Measurements from ENCODE around the gene SNX11.
"Not testable (repeated sequence)": the region's sequence is repeated elsewhere in the genome, so short reads cannot be mapped to it uniquely, and the experiment has no call there.

The SNX11 gene, protein sequence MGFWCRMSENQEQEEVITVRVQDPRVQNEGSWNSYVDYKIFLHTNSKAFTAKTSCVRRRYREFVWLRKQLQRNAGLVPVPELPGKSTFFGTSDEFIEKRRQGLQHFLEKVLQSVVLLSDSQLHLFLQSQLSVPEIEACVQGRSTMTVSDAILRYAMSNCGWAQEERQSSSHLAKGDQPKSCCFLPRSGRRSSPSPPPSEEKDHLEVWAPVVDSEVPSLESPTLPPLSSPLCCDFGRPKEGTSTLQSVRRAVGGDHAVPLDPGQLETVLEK

DNA sequence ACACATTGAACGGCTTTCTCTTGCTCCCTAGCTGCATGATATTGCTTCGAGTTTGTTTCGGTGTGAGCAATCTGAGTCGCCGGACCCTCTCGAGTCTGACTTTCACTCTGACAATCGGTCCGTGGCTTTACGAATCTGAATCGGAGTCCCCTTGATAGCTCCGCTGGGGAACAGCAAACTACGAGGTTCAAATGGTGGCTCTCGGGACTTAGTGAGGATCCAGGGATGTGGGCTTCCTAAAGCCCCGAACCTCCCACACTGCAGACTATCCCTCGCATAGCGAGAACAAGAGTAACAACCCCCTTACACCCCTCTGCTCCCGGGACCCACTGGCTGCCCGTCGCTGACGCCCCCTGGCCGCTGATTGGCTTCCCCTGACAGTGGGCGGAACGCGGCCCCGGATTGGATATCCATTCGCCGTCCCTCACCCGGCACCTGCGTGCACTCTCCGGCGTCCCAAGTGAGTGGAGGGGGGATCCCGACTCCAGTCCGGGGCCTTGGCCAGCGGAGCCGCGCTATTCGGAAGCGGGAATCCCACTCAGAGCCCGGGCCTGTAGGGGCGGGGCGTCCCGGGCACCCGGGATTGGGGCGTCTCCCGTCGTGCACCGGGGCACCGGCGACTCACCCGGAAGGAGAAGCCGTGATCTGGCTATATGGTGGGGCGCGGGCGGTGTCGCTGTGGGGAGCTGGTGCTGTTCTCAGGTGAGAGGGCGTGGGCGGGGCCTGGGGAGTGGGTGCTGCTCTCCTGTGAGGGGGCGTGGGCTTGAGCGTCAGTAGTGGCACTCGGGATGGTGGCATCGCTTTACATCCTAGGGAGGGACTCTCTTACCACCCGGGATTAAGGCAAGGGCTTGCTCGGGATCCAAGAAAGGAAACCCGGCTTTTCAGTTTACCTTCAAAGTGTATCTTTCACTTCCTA lies at the start of gene SNX11:
SNX11 (plus strand) TSS at position 630 of the 919 bp plus-strand sequence. CDS start 4,278 bp downstream, outside the sequence.
- peak; percentile 90 to 98 (median 95) for DNase-seq

DNA sequence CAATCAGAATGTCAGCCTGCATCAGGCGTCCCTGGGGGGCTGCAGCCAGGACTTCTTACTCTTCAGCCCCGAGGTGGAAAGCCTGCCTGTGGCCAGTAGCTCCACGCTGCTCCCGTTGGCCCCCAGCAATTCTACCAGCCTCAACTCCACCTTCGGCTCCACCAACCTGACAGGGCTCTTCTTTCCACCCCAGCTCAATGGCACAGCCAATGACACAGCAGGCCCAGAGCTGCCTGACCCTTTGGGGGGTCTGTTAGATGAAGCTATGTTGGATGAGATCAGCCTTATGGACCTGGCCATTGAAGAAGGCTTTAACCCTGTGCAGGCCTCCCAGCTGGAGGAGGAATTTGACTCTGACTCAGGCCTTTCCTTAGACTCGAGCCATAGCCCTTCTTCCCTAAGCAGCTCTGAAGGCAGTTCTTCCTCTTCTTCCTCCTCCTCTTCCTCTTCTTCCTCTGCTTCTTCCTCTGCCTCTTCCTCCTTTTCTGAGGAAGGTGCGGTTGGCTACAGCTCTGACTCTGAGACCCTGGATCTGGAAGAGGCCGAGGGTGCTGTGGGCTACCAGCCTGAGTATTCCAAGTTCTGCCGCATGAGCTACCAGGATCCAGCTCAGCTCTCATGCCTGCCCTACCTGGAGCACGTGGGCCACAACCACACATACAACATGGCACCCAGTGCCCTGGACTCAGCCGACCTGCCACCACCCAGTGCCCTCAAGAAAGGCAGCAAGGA lies 49.0 kb upstream of the SNX11 start:
- DNase-seq, result no peak

DNA sequence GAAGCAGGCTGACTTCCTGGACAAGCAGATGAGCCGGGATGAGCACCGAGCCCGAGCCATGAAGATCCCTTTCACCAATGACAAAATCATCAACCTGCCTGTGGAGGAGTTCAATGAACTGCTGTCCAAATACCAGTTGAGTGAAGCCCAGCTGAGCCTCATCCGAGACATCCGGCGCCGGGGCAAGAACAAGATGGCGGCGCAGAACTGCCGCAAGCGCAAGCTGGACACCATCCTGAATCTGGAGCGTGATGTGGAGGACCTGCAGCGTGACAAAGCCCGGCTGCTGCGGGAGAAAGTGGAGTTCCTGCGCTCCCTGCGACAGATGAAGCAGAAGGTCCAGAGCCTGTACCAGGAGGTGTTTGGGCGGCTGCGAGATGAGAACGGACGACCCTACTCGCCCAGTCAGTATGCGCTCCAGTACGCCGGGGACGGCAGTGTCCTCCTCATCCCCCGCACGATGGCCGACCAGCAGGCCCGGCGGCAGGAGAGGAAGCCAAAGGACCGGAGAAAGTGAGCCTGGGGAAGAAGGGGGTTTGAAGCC lies 48.4 kb upstream of the SNX11 start:
- no peak for DNase-seq

DNA sequence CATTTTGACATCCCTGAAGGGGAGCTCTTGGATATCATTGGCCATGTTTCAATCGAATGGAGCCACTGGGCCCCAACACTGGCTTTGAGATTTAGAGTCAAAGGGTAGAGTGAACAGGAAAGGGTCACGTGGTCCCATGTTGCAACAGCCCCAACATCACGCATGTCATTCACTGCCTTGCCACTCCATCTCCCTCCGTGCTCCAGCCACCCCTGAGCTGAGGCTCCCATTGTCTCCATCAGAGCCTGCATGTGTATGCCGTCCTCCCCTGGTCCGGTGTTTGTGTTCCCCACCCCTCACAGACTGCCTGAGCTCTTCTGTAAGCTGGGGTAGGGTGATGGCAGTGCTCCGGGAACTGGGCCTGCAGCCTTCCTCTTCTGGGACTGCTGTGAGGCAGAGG lies 47.3 kb upstream of the SNX11 start:
- no peak for DNase-seq

DNA sequence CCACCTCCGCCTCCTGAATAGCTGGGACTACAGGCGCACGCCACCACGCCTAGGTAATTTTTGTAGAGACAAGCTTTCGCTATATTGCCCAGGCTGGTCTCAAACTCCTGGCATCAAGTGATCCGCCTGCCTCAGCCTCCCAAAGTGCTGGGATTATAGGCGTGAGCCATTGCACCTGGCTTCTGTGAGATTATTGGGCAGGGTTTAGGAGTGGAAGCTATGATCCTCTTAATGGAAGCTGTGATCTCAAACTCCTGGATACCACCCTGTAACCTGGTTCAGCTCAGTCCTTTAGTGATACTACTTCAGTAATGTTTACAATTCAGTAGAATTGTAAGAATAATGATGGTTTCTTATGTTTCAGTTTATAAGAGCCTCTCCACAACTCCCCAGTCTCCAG lies 45.3 kb upstream of the SNX11 start:
- DNase-seq, result no peak

DNA sequence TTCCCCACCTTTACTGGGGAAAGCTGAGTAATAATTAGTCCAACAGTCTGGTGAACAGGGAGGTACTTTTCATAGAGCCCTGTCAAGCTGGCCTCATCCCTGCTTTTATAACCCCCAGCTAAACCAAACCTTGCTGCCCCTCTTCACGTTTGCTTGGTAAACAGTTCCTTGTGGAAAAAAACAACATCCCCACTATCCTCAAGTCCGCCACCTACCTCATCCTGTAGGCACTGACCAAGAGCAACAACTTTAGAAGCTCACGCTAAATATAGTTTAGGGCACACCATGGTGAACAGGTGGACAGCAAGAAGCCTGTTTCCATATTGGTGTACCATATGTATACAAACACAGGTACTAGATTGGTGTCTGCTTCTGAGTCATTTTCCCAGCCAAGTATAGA lies 42.9 kb upstream of the SNX11 start:
- no peak for DNase-seq

DNA sequence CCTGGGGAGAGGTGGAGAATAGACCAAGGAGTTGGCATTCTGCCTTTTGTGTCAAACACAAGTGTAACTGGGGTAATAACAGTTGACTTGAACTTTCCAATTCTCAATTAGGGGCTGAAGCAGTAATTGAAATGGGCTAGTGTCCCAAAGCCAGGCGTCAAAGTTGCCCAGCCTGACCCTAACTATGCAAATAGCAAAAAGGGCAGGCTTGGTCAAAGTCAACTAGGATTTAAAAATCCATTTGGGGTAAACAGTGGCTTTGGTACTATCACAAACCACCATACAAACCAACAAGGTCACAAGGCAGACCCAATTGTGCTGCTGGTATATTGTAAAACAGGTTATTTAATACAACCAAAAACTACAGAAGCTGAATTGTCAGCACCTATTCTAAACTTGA lies 41.4 kb upstream of the SNX11 start:
- no peak for DNase-seq

DNA sequence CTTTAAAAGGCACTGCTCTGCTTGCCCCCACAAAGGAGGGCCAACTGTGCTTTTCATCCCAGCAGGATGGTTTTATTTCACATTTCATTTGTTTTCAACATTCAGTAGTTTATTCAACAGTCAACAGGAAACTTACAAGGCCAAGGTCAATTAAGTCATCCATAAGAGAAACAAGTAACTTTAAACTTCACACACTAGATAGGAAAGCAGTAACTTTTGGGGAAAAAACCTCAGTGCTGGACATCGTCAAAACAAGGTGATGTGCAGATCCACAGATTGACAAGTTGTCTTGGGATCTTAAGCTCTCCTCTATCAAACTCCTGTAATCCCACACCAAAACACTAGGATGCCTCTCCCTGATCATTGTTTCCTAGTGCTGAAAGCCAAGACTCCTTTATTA lies 40.9 kb upstream of the SNX11 start:
- DNase-seq, result no peak

DNA sequence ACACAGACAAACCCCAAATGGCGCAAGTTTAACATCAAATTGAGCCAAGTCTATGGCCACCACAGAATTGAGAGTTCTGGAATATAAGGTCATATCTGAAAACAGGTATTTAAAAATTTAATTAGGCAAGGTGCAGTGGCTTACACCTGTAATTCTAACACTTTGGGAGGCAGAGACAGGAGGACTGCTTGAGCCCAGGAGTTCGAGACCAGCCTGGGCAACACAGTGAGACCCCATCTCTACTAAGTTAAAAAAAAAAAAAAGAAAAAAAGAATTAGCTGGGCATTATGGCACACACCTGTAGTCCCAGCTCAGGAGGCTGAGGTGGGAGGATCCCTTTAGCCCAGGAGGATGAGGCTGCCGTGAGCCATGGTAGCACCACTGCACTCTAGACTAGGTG lies 40.3 kb upstream of the SNX11 start:
- no peak for DNase-seq

DNA sequence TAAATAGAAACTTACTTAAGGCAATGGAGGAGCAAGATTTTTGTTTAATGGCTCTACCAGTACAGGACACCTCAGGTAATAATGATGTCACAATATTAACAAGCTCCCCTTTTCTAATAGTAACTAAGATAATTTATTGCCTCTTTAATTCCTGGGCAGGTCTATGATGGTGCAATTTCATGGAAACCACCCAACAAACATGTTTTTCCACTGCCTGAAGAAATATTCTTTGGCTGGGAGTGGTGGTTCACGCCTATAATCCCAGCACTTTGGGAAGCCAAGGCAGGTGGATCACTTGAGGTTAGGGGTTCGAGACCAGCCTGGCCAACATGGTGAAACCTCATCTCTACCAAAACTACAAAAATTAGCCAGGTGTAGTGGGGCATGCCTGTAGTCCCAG lies 39.8 kb upstream of the SNX11 start:
- not testable (repeated sequence) for DNase-seq

DNA sequence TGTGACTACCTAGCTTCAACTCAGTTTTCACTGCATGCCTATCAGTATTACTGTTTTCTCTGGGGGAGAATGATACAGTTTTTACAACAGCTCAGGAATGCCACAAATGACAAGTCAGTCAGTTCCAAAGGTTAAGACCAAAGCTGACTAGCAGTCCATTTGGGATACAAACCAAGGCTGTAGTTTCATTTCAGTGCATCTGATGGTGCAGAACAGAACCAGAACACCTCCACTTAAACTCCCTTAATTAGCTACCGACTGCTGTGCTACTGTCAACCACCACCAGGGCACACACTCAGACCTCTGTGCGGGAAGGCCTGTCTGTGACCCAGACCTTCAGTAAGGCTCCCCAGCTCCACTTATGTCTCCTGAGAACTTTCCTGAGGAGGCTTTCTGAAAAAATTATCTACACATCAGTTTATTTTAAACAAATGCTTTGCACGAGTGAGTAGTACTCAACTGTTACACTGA lies 39.0 kb upstream of the SNX11 start:
- DNase-seq, result peak in 1 of 3 experiments; percentile 8

DNA sequence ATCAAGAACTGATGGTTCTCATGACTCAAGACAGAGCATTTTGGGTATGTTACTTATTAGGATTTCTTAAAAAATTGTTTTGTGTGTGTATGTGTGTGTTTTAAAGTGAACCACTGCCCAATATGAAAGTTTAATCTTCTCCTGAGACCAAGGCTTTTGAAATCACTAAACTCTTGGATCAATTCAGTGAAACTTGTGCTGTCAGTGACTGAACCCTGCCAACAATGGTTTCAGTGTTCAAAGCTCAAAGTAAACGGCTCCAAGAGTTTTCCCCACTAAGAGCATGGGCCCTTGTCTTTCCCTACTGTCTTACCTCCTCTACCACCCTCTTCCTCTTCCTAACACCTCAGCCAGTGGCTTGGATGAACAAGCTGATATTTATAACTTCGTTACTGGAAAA lies 37.4 kb upstream of the SNX11 start:
- no peak for DNase-seq

DNA sequence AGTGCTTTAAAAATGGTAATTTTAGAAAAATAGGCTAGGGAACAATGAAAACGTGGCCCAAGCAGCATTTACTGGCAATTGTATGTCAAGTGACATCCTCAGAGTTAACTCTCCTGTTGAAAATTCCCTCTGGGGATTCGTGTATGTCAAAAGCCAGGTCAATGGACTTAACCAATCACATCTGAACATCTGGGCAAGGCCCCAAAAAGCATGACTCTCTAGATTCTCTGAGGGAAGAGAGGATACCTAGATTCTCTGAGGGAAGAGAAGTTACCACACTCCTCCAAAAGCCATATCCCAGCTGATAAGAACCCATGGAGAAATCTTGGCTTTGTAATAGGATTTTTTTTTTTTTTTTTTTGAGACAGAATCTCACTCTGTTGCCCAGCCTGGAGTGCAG lies 35.9 kb upstream of the SNX11 start:
- no peak for DNase-seq

DNA sequence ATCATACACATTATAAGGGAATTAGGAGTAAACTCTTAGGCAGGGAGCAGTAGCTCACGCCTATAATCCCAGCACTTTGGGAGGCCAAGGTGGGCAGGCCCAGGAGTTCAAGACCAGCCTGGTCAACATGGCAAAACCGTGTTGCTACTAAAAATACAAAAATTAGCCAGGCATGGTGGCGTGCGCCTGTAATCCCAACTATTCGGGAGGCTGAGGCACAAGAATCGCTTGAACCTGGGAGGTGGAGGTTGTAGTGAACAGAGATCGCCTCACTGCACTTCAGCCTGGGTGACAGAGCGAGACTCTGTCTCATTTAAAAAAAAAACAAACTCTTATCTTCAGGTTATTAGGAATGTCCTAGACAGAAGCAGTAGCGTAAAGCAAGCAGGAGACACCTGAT lies 34.8 kb upstream of the SNX11 start:
- DNase-seq, result not testable (repeated sequence)

DNA sequence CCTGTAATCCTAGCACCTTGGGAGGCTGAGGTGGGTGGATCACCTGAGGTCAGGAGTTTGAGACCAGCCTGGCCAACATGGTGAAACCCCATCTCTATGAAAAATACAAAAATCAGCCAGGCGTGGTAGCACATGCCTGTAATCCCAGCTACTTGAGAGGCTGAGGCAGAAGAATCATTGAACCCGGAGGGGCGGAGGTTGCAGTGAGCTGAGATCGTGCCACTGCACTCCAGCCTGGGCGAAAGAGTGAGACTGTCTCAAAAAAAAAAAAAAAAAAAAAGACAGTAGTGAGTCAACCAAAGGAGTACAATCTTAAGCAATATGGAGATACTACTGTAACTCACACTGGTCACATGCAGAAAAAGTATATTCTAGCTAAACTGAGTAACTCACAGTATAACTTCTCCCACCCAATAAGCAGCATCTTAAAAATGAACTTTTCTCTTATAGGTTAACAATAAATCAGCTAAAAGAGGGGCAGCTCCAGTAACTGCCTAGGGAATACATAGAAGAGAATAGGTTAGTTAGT lies 33.9 kb upstream of the SNX11 start:
- DNase-seq, result not testable (repeated sequence)

DNA sequence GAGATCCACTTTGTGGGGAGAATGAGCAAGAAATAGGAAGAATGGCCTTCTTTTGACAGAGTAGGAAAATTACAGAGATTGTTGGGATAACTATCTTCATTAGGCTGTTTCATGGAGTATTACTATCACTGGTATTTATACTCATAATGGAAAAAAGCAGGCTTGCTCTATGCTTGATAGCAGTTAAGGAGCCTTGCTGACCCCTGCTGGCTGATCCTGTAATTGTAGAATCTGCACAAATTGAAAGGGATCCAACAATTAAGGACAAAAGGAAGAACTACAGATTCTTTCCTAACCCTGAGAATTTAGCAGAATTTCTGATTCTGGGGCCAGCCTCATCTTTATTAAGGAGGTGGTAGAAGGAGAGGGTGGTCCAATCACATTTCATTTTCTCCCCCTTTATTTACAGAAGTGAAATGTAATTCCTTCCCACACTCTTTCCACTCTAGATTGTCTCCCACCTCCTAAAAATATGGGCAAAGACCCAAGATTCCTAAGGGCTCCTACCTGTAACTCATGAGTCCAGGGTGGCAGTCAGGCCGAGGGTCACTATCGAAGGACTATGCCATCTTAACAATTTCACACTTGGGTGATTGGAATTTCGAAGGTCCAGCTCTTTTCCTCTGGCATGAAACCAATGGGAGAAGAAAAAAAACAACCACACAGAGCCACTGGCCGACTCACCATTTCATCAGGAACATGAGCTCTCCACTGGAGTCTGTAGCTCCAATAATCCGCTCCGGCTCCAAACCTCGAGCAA lies 33.1 kb upstream of the SNX11 start:
- DNase-seq, result peak; percentile 35 to 81 (median 72)

DNA sequence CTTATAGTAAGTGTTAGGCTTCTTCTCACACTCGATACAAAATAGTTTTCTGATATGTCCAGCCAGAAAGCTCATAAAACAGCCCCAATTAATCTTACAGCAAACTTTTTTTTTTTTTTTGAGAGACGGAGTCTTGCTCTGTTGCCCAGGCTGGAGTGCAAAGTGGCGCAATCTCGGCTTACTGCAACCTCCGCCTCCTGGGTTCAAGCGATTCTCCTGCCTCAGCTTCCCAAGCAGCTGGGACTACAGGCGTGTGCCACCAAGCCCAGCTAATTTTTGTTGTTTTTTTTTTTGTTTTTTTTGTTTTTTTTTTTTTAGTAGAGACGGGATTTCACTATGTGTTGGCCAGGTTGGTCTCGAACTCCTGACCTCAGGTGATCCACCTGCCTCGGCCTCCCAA lies 30.4 kb upstream of the SNX11 start:
- not testable (repeated sequence) for DNase-seq

DNA sequence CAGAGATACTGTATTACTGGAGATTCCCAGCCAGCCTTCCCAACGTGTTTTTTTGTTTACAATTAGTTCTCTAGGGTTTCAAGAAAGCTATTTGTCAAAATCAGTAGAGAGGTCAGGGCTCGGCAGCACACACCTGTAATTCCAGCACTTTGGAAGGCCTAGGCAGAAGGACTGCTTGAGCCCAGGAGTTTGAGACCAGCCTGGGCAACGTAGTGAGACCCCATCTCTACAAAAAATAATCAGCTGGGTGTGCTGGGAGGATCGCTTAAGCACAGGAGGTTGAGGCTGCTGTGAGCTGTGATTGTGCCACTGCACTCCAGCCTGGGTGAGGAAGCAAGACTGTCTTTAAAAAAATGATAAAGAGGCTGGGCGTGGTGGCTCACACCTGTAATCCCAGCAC lies 25.7 kb upstream of the SNX11 start:
- no peak for DNase-seq

DNA sequence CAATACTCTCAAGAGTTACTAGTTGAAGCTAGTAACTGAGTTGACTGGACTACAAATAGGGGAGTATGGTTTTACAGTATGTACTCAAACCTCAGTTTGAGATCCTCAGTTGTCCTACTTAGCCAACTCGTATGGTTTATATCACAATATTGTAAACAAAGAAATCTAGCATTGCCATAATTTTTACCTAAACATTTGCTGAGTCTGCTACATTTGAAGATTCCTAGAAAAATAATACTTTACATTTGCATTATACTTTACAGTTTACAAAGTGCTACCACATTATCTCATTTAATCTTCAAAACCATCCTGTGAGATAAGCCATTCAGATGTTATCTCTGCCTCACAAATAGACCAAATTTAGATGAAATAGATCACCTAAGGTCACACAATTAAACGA lies 22.6 kb upstream of the SNX11 start:
- DNase-seq, result no peak

DNA sequence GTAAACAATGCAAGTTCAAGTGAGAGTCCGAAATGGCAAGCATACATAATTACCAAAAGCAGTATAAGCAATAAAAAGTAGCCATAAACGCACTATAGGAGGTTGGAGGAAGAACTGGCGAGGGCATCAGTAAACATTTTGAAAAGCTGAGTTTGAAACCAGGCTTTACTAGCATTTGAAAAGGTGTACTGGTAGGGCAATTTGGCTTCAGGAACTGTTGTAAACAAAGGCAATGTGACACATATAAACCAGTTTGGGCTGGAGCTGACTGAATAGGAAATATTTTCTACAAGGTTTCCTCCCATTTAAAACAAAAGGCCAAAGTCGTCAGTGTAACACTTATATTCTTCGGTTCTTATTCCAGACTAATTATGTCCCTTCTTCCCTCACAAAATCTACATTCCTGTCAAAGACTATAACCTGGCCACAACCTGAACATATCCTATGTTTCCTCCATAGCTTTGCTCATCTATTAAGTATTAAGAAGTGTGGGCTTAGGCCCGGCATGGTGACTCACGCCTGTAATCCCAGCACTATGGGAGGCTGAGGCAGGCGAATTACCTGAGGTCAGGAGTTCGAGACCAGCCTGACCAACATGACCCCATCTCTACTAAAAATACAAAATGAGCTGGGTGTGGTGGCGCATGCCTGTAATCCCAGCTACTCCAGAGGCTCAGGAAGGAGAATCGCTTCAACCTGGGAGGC lies 14.1 kb upstream of the SNX11 start:
- no peak for DNase-seq

DNA sequence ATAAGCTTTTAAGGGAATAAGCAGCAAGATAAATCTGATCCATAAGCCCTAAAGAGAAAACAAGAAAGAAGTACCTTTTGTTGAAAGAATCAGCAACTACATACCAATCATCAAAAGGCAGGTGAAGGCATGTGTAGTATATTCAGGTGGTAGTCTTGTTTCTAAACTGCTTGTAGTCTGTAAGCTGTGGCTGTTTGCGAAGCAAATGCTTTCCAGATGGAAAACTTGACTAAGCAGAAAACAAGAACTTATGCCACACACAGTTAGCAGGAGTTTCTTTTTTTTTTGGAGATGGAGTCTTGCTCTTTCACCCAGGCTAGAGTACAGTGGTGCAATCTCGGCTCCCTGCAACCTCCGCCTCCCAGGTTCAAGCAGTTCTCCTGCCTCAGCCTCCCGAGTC lies 12.0 kb upstream of the SNX11 start:
- no peak for DNase-seq

All from NCI-H1417 (cell line).